Measurements from ENCODE around the gene SRGAP3. TPM values are rescaled to one million over a fixed set of nuclear protein-coding genes. Genes with fewer than 3 reads are reported as not detected.

Gene SRGAP3
- total RNA-seq, 4 donors from 2014 or later: 13.1 to 84.9 (median 27.4) TPM

DNA sequence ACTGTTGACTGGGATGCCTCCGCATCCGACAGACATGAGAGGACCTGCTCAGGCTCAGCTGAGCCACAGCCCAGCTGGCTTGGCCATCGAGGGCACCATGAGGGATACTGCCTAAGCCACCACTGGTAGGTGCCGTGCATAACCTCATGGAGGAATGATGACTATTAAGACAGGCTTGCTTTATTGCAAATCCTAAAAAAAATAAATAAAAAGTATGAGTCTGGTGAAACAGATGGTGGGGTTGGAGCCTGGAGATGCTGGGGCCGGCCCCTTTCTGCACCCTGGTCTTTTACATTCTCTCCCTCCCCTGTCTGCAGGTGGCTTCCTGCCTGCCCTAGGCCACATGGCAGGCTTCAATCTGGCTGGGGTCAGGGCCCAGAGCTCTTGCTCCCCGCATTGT lies 262.2 kb downstream of the SRGAP3 start:
- TF ChIP-seq EP300 (IDR thresholded peaks at IDR 0.05) (no peak), POLR2AphosphoS5 (IDR thresholded peaks at IDR 0.05) (no peak), POLR2A (IDR thresholded peaks at IDR 0.05) (no peak)
- TF ChIP-seq, protein P1, sequence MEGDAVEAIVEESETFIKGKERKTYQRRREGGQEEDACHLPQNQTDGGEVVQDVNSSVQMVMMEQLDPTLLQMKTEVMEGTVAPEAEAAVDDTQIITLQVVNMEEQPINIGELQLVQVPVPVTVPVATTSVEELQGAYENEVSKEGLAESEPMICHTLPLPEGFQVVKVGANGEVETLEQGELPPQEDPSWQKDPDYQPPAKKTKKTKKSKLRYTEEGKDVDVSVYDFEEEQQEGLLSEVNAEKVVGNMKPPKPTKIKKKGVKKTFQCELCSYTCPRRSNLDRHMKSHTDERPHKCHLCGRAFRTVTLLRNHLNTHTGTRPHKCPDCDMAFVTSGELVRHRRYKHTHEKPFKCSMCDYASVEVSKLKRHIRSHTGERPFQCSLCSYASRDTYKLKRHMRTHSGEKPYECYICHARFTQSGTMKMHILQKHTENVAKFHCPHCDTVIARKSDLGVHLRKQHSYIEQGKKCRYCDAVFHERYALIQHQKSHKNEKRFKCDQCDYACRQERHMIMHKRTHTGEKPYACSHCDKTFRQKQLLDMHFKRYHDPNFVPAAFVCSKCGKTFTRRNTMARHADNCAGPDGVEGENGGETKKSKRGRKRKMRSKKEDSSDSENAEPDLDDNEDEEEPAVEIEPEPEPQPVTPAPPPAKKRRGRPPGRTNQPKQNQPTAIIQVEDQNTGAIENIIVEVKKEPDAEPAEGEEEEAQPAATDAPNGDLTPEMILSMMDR (IDR thresholded peaks at IDR 0.05): no peak
- Histone ChIP-seq H3K4me3 (no peak overlapping the region), H3K4me1 (peaks cover 3% of the 10 kb centered on the region), H3K27me3 (no peaks in the 10 kb centered on the region), H3K9me3 (no peaks in the 10 kb centered on the region), H3K36me3 (peaks cover 2% of the 10 kb centered on the region), H3K27ac (no peak overlapping the region)
- 81% methylated on average over 6 of the region's 6 CpGs for WGBS
- no peak for DNase-seq (ENCODE audit: low spot score in 2 of 2)

DNA sequence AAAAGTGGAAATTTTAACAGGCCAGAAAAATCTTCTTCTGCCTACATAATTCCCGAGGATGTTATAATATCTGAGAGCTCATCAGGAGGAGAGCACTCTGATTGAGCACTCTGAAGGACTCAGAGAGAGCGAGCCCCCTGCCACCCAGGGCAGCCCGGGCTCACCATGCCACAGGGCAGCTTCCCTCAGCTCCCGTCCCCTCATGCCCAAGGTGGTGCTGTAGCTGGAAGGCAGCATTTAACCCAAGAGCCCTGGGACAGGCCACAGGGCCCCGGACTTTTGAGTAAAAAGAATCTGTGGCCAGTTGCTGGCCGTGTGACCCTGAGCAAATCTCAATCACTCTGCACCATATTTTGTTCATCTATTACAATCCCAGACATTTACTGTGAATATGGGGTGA lies 262.7 kb downstream of the SRGAP3 start:
- no peak for DNase-seq (ENCODE audit: low spot score in 2 of 2)
- 92% methylated on average over 5 of the region's 6 CpGs for WGBS
- Histone ChIP-seq H3K27ac (no peak overlapping the region), H3K4me1 (peaks cover 3% of the 10 kb centered on the region), H3K27me3 (no peaks in the 10 kb centered on the region), H3K9me3 (no peaks in the 10 kb centered on the region), H3K36me3 (peaks cover 2% of the 10 kb centered on the region), H3K4me3 (no peak overlapping the region)
- no peak for TF ChIP-seq POLR2AphosphoS5 (IDR thresholded peaks at IDR 0.05)
- TF ChIP-seq, protein P1 (IDR thresholded peaks at IDR 0.05): no peak

DNA sequence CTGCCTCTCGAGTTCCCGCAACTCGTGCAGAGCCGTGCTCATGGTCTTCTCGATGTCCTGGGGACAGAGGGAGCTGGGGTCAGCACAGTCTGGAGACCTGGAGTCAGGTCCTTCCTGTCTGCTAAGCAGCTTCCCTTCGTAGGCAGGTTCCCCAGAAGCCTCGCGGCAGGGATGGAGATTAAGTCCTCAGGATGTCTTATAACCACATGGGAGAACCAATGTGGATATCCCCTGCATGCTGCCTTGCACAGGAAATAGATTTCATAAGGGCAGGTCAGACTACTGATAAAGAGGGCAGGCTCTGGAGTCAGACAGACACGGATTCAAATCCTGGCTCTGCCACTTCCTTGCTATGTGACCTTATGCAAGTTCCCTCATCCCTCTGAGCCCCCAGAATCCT lies 263.6 kb downstream of the SRGAP3 start:
- no peak overlapping the region for H3K4me3 ChIP-seq
- H3K9me3 ChIP-seq: no peaks in the 10 kb centered on the region
- H3K36me3 ChIP-seq: peaks cover 2% of the 10 kb centered on the region
- no peaks in the 10 kb centered on the region for H3K27me3 ChIP-seq
- 73% methylated on average over 4 of the region's 9 CpGs for WGBS
- no peak for DNase-seq (ENCODE audit: low spot score in 2 of 2)
- peaks cover 3% of the 10 kb centered on the region for H3K4me1 ChIP-seq
- H3K27ac ChIP-seq: no peak overlapping the region
- no peak for TF ChIP-seq POLR2A (IDR thresholded peaks at IDR 0.05)
- no peak for TF ChIP-seq POLR2AphosphoS5 (IDR thresholded peaks at IDR 0.05)
- TF ChIP-seq, protein P1 (IDR thresholded peaks at IDR 0.05): no peak
- TF ChIP-seq EP300 (IDR thresholded peaks at IDR 0.05): no peak

DNA sequence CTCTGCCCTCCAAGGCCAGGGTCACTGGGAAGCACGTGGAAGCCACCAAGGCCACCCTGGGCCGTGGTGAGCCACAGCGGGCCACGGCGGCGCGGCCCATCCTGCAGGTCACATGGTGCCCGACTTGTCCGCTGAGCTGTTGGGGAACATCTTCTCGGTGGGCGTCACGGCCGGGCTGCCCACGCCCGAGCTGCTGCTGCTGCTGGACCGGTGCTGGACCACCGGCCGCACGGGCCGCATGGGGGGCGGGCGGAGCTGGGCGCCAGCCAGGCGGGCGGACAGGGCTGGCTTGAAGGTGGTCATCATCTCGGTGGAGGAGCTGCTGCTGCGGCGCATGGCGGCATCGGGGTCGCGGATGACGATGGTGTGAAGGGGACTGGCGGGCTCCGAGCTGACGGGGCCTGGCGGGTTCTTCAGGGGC lies 264.0 kb downstream of the SRGAP3 start:
- no peak for TF ChIP-seq EP300 (IDR thresholded peaks at IDR 0.05)
- no peak for TF ChIP-seq POLR2A (IDR thresholded peaks at IDR 0.05)
- TF ChIP-seq, protein P1 (IDR thresholded peaks at IDR 0.05): no peak
- TF ChIP-seq POLR2AphosphoS5 (IDR thresholded peaks at IDR 0.05): no peak
- Histone ChIP-seq H3K27me3 (no peaks in the 10 kb centered on the region), H3K4me3 (no peak overlapping the region), H3K4me1 (peaks cover 3% of the 10 kb centered on the region), H3K36me3 (peaks cover 2% of the 10 kb centered on the region), H3K27ac (no peak overlapping the region), H3K9me3 (no peaks in the 10 kb centered on the region)
- DNase-seq (ENCODE audit: low spot score in 2 of 2): no peak
- 94% methylated on average over 17 of the region's 37 CpGs for WGBS

DNA sequence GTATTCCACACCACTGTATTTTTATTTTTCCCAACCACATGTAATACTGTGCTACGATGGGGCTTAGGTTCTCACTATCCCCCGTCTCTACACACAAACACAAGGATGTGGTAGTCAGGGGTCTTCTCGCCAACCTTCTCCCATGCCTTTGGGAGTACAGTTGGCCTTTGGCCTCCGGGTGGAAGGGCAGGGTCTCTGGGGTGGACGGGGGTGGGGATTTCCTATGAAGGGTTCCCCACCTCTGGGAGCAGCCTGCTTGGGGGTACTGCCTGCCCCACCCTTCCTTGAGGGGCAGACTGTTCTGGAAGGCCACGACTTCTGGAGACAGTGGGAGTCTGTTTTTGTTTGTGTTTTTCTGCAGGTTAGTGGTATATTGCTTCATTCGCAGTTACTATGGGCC lies 264.9 kb downstream of the SRGAP3 start:
- no peak overlapping the region for H3K4me3 ChIP-seq
- H3K27ac ChIP-seq: no peak overlapping the region
- H3K9me3 ChIP-seq: no peaks in the 10 kb centered on the region
- 85% methylated on average over 7 of the region's 7 CpGs for WGBS
- TF ChIP-seq POLR2A (IDR thresholded peaks at IDR 0.05): no peak
- no peak for TF ChIP-seq EP300 (IDR thresholded peaks at IDR 0.05)
- H3K36me3 ChIP-seq: peaks cover 2% of the 10 kb centered on the region
- no peaks in the 10 kb centered on the region for H3K27me3 ChIP-seq
- H3K4me1 ChIP-seq: peaks cover 3% of the 10 kb centered on the region
- no peak for DNase-seq (ENCODE audit: low spot score in 2 of 2)

DNA sequence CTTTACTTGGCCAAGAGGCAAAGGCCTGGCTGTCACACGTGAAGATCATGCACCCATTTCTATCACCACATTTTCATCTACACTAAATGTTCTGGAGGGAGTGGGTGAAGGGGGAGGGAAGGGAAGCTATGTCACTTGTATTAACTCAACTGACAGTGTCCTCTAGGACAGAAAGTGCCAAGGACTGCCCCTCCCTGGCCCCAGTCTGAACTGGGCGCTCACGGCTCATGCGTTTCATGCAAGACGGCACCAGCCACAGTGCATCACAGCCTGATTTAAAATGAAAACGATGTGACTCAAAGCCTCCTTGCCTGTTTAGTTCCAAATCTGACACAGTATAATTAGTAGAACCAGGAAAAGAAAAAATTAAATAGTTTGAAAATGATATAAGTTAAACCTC lies 265.4 kb downstream of the SRGAP3 start:
- Histone ChIP-seq H3K36me3 (peaks cover 2% of the 10 kb centered on the region), H3K4me3 (no peak overlapping the region), H3K27me3 (no peaks in the 10 kb centered on the region), H3K9me3 (peaks cover 4% of the 10 kb centered on the region), H3K4me1 (peaks cover 3% of the 10 kb centered on the region), H3K27ac (no peak overlapping the region)
- TF ChIP-seq POLR2AphosphoS5 (IDR thresholded peaks at IDR 0.05) (no peak), EP300 (IDR thresholded peaks at IDR 0.05) (no peak), POLR2A (IDR thresholded peaks at IDR 0.05) (no peak)
- TF ChIP-seq, protein P1 (IDR thresholded peaks at IDR 0.05): no peak
- DNase-seq (ENCODE audit: low spot score in 2 of 2): no peak
- 90% methylated on average over 6 of the region's 6 CpGs for WGBS
